Measurements from ENCODE around the gene ROCK2.

DNA sequence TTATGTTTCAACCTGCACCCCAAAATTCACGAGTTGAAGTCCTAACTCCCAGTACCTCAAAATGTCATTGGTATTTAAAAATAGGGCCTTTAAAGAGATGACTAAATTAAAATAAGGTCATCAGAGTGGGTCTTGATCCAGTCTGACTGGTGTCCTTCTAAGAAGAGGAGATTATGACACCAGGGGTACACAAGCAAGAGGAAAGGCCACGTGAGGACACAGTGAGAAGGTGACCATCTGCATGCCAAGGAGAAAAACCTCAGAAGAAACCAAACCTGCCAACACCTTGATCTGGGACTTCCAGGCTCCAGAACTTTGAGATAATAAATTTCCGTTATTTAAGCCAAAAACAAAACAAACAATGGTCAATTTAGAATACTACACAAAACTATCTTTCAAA is 22.6 kb downstream of the ROCK2 start:
- TF ChIP-seq, protein P1, sequence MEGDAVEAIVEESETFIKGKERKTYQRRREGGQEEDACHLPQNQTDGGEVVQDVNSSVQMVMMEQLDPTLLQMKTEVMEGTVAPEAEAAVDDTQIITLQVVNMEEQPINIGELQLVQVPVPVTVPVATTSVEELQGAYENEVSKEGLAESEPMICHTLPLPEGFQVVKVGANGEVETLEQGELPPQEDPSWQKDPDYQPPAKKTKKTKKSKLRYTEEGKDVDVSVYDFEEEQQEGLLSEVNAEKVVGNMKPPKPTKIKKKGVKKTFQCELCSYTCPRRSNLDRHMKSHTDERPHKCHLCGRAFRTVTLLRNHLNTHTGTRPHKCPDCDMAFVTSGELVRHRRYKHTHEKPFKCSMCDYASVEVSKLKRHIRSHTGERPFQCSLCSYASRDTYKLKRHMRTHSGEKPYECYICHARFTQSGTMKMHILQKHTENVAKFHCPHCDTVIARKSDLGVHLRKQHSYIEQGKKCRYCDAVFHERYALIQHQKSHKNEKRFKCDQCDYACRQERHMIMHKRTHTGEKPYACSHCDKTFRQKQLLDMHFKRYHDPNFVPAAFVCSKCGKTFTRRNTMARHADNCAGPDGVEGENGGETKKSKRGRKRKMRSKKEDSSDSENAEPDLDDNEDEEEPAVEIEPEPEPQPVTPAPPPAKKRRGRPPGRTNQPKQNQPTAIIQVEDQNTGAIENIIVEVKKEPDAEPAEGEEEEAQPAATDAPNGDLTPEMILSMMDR (IDR thresholded peaks at IDR 0.05) = no peak
- no peak for TF ChIP-seq POLR2AphosphoS5 (IDR thresholded peaks at IDR 0.05)
